GM23338 (cell line): ENCODE results near the gene LPGAT1. TPM values are rescaled to one million over a fixed set of nuclear protein-coding genes. Genes with fewer than 3 reads are reported as not detected.

ENCODE experiments used
- CREB1 ChIP-seq: fragments of 250-450 bp; sonication (Bioruptor Pico); IDR thresholded peaks from 2 replicates; pipeline ENCODE4 v1.5.0; 2020; ENCODE audit warnings: low read depth, mild to moderate bottlenecking, moderate library complexity
- CTCF ChIP-seq, 2 experiments: fragments of 200-600 bp in 1 of 2; sonication (generic) in 1 of 2; conservative IDR thresholded peaks; 2 replicates each; pipeline versions ENCODE4 v1.5.1 to v1.6.1; 2016 to 2017; ENCODE audit warnings: antibody characterized with exemption in 2 of 2, low read depth in 2 of 2, mild to moderate bottlenecking in 2 of 2, moderate library complexity in 1 of 2
- REST ChIP-seq: IDR thresholded peaks from one replicate; pipeline ENCODE4 v1.6.1; 2018; ENCODE audit warnings: antibody characterized with exemption; ENCODE audit not compliant: unreplicated experiment
- polyA plus RNA-seq: library from polyadenylated mRNA; unstranded; fragments of >200 nt; fragmentation: Nextera tagmentation; extraction: Ambion mirVana; gene quantifications from 2 replicates; pipeline ENCODE4 v1.2.1, GENCODE V29; 2016
- total RNA-seq: library from RNA; depleted of rRNA; stranded (reverse); fragments of >200 nt; shearing (Covaris generic); gene quantifications from 2 replicates; pipeline ENCODE4 v1.2.3, GENCODE V29; 2014
- TF ChIP-seq, protein P1 (sequence below): fragments of 250-450 bp; sonication (Bioruptor Pico); IDR thresholded peaks from 2 replicates; pipeline ENCODE4 v1.5.0; 2020; ENCODE audit warnings: mild to moderate bottlenecking, moderate library complexity

Gene LPGAT1
- total and polyA plus RNA-seq, 2 experiments from 2014 or later, result 3.3 to 16.4 TPM

DNA sequence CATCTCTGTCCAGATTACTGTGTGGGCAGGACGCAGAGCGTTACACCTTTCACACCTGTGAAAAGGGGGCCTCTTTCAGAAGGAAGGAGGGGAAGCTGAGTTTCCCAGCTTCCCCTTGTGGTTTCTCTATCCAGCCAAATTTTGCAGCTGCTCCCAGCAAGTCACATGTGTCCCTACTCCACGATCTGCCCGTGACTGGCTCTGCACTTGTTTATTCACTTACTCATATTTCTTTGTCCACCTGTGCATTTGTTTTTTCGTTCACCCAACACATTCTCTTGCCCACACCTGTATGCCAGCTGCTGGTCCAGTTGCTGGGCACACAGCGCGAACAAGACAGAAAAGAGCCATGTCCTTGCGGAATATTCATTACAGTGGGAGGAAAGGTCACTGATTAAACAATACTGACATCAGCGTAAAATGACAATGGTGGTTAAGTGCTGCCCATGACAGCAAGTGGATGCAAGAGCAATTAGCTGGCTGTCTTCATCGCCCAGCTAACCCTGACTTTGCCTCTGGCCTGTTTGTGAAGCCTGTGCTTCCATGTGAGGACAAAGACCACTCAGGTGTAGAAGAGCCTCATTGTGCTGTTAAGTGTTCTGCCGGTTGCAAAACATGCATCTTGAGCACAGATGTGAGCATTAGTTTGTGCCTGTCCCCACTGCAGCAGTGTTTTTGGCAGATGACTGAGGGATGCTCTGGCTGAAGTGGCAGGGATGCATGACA lies 126.6 kb downstream of the LPGAT1 start (continued):
- TF ChIP-seq, protein P1, sequence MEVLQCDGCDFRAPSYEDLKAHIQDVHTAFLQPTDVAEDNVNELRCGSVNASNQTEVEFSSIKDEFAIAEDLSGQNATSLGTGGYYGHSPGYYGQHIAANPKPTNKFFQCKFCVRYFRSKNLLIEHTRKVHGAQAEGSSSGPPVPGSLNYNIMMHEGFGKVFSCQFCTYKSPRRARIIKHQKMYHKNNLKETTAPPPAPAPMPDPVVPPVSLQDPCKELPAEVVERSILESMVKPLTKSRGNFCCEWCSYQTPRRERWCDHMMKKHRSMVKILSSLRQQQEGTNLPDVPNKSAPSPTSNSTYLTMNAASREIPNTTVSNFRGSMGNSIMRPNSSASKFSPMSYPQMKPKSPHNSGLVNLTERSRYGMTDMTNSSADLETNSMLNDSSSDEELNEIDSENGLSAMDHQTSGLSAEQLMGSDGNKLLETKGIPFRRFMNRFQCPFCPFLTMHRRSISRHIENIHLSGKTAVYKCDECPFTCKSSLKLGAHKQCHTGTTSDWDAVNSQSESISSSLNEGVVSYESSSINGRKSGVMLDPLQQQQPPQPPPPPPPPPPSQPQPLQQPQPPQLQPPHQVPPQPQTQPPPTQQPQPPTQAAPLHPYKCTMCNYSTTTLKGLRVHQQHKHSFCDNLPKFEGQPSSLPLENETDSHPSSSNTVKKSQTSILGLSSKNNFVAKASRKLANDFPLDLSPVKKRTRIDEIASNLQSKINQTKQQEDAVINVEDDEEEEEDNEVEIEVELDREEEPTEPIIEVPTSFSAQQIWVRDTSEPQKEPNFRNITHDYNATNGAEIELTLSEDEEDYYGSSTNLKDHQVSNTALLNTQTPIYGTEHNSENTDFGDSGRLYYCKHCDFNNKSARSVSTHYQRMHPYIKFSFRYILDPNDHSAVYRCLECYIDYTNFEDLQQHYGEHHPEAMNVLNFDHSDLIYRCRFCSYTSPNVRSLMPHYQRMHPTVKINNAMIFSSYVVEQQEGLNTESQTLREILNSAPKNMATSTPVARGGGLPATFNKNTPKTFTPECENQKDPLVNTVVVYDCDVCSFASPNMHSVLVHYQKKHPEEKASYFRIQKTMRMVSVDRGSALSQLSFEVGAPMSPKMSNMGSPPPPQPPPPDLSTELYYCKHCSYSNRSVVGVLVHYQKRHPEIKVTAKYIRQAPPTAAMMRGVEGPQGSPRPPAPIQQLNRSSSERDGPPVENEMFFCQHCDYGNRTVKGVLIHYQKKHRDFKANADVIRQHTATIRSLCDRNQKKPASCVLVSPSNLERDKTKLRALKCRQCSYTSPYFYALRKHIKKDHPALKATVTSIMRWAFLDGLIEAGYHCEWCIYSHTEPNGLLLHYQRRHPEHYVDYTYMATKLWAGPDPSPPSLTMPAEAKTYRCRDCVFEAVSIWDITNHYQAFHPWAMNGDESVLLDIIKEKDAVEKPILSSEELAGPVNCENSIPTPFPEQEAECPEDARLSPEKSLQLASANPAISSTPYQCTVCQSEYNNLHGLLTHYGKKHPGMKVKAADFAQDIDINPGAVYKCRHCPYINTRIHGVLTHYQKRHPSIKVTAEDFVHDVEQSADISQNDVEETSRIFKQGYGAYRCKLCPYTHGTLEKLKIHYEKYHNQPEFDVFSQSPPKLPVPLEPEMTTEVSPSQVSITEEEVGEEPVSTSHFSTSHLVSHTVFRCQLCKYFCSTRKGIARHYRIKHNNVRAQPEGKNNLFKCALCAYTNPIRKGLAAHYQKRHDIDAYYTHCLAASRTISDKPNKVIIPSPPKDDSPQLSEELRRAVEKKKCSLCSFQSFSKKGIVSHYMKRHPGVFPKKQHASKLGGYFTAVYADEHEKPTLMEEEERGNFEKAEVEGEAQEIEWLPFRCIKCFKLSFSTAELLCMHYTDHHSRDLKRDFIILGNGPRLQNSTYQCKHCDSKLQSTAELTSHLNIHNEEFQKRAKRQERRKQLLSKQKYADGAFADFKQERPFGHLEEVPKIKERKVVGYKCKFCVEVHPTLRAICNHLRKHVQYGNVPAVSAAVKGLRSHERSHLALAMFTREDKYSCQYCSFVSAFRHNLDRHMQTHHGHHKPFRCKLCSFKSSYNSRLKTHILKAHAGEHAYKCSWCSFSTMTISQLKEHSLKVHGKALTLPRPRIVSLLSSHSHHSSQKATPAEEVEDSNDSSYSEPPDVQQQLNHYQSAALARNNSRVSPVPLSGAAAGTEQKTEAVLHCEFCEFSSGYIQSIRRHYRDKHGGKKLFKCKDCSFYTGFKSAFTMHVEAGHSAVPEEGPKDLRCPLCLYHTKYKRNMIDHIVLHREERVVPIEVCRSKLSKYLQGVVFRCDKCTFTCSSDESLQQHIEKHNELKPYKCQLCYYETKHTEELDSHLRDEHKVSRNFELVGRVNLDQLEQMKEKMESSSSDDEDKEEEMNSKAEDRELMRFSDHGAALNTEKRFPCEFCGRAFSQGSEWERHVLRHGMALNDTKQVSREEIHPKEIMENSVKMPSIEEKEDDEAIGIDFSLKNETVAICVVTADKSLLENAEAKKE, result no peak
- no peak for TF ChIP-seq REST
- TF ChIP-seq CTCF (conservative IDR thresholded peaks at IDR 0.05; ENCODE audit: low read depth in 2 of 2), result no peak
- TF ChIP-seq CREB1 (CRISPR knock-in tag), result no peak
